ENCODE data around the gene COG6. TPM values are rescaled to one million over a fixed set of nuclear protein-coding genes. Genes with fewer than 3 reads are reported as not detected.

Gene COG6
- total RNA-seq, 1 experiment from 2014 or later = 16.0 TPM

DNA sequence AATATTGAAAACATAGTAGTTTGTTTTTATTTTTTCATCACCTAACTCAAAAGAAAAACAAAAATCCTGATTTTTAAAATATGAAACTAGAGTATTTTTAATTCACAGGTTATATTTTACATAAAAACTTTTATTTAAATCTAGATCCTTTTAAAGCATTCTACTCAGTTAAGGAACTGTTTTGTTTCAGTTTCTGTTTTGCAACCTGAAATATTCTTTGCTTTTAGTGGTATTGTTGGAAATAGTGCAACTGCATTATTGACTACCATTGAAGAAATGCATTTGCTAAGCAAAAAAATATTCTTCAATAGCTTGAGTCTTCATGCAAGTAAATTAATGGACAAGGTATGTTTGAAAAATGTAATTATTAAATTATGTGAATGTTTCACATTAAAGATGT lies 43.8 kb downstream of the COG6 start:
- intact Hi-C loops (cut with micrococcal nuclease) = no loop called here
- Histone ChIP-seq H3K4me1 (ENCODE audit: insufficient read depth, low read length) (no peaks in the 10 kb centered on the region), H3K36me3 (ENCODE audit: low read depth, low read length) (no peaks in the 10 kb centered on the region), H3K9me3 (ENCODE audit: low read length) (no peaks in the 10 kb centered on the region), H3K79me2 (ENCODE audit: low read length) (no peaks in the 10 kb centered on the region), H4K20me1 (ENCODE audit: low read length) (no peaks in the 10 kb centered on the region), H2AFZ (ENCODE audit: low read length) (no peak overlapping the region), H3K9me2 (replicated peaks; ENCODE audit: low read length) (no peaks in the 10 kb centered on the region), H3K4me2 (ENCODE audit: low read length) (no peak overlapping the region), H3K27me3 (ENCODE audit: low read length) (no peaks in the 10 kb centered on the region), H3K27ac (ENCODE audit: low read length) (no peak overlapping the region), H3K9ac (ENCODE audit: low read length) (no peak overlapping the region), H3F3A (ENCODE audit: low read length, unreplicated experiment) (no peaks in the 10 kb centered on the region), H3K4me3 (ENCODE audit: low read length) (no peak overlapping the region)
- BruUV-seq (replicated peaks) = no TSS peak
- no peak for TF ChIP-seq EZH2 (IDR thresholded peaks at IDR 0.05; ENCODE audit: low read length, unreplicated experiment)
- TF ChIP-seq EZH2phosphoT487 (IDR thresholded peaks at IDR 0.05; ENCODE audit: borderline replicate concordance, low read length) = no peak
- TF ChIP-seq, protein P1, sequence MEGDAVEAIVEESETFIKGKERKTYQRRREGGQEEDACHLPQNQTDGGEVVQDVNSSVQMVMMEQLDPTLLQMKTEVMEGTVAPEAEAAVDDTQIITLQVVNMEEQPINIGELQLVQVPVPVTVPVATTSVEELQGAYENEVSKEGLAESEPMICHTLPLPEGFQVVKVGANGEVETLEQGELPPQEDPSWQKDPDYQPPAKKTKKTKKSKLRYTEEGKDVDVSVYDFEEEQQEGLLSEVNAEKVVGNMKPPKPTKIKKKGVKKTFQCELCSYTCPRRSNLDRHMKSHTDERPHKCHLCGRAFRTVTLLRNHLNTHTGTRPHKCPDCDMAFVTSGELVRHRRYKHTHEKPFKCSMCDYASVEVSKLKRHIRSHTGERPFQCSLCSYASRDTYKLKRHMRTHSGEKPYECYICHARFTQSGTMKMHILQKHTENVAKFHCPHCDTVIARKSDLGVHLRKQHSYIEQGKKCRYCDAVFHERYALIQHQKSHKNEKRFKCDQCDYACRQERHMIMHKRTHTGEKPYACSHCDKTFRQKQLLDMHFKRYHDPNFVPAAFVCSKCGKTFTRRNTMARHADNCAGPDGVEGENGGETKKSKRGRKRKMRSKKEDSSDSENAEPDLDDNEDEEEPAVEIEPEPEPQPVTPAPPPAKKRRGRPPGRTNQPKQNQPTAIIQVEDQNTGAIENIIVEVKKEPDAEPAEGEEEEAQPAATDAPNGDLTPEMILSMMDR (conservative IDR thresholded peaks at IDR 0.05; ENCODE audit: low read depth, low read length) = no peak
- ChIA-PET POLR2A (ENCODE audit: unreplicated experiment) (no interaction called here), CTCF (no interaction called here)
- ATAC-seq = no peak
- no peak for DNase-seq

DNA sequence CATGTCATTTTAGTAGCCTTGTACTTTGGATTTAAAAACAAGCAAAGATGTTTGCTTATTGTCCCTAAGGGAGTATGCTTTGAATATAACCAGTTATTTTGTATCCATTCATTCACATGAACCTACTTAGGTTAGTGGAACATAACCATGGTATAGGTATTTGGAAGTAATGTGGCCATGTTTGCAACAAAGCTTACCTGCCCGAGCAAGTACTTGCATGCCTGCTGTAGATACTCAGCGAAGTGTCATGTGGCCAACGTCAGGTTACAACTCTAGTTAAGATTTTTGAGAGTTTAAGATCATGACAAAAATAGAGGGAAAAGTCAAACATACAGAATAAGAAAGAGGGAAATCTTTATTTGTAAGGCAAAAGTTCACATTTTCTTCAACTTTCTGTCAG lies 57.2 kb downstream of the COG6 start:
- no peaks in the 10 kb centered on the region for H3K27me3 ChIP-seq (ENCODE audit: low read length)
- TF ChIP-seq, protein P1 (conservative IDR thresholded peaks at IDR 0.05; ENCODE audit: low read depth, low read length) = no peak
- TF ChIP-seq EZH2phosphoT487 (IDR thresholded peaks at IDR 0.05; ENCODE audit: borderline replicate concordance, low read length) = no peak
- no peak overlapping the region for H3K4me3 ChIP-seq (ENCODE audit: low read length)
- ChIA-PET CTCF (no interaction called here), POLR2A (ENCODE audit: unreplicated experiment) (no interaction called here)
- BruUV-seq (replicated peaks) = no TSS peak
- no peaks in the 10 kb centered on the region for H3K79me2 ChIP-seq (ENCODE audit: low read length)
- H4K20me1 ChIP-seq (ENCODE audit: low read length) = no peaks in the 10 kb centered on the region
- H2AFZ ChIP-seq (ENCODE audit: low read length) = no peak overlapping the region
- no peak overlapping the region for H3K9ac ChIP-seq (ENCODE audit: low read length)
- H3F3A ChIP-seq (ENCODE audit: low read length, unreplicated experiment) = no peaks in the 10 kb centered on the region
- H3K4me2 ChIP-seq (ENCODE audit: low read length) = no peak overlapping the region
- H3K9me3 ChIP-seq (ENCODE audit: low read length) = no peaks in the 10 kb centered on the region
- H3K9me2 ChIP-seq (replicated peaks; ENCODE audit: low read length) = no peaks in the 10 kb centered on the region
- intact Hi-C loops (cut with micrococcal nuclease) = no loop called here
- H3K4me1 ChIP-seq (ENCODE audit: insufficient read depth, low read length) = no peaks in the 10 kb centered on the region
- no peaks in the 10 kb centered on the region for H3K36me3 ChIP-seq (ENCODE audit: low read depth, low read length)
- no peak for DNase-seq
- no peak for ATAC-seq
- no peak overlapping the region for H3K27ac ChIP-seq (ENCODE audit: low read length)

DNA sequence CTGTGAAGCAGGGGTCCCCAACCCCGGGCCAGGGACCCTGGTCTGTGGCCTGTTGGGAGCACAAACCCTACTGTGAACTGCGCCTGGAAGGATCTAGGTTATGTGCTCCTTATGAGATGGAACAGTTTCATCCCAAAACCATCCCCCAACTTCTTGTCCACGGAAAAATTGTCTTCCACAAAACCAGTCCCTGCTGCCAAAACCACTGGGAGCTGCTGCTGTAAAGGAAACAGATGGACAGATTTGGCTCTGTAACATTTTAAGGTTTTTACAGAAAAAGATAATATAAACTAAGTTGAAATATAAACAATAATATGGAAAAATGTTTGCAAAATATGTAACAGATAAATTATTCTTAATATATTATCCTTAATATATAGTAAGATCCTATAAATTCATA lies 73.7 kb downstream of the COG6 start:
- no peak overlapping the region for H3K4me2 ChIP-seq (ENCODE audit: low read length)
- no peak for TF ChIP-seq EZH2phosphoT487 (IDR thresholded peaks at IDR 0.05; ENCODE audit: borderline replicate concordance, low read length)
- no peak for TF ChIP-seq EZH2 (IDR thresholded peaks at IDR 0.05; ENCODE audit: low read length, unreplicated experiment)
- TF ChIP-seq, protein P1 (conservative IDR thresholded peaks at IDR 0.05; ENCODE audit: low read depth, low read length) = no peak
- no peaks in the 10 kb centered on the region for H4K20me1 ChIP-seq (ENCODE audit: low read length)
- CTCF ChIA-PET = no interaction called here
- no peaks in the 10 kb centered on the region for H3F3A ChIP-seq (ENCODE audit: low read length, unreplicated experiment)
- no peaks in the 10 kb centered on the region for H3K79me2 ChIP-seq (ENCODE audit: low read length)
- H3K4me3 ChIP-seq (ENCODE audit: low read length) = no peak overlapping the region
- DNase-seq (no peak), ATAC-seq (no peak)
- H3K27ac ChIP-seq (ENCODE audit: low read length) = no peak overlapping the region
- BruUV-seq (replicated peaks) = no TSS peak
- H3K27me3 ChIP-seq (ENCODE audit: low read length) = no peaks in the 10 kb centered on the region
- H3K36me3 ChIP-seq (ENCODE audit: low read depth, low read length) = no peaks in the 10 kb centered on the region; the same call in 1 of the 2 replicates
- POLR2A ChIA-PET (ENCODE audit: unreplicated experiment) = no interaction called here
- H3K9me3 ChIP-seq (ENCODE audit: low read length) = no peaks in the 10 kb centered on the region
- H3K9me2 ChIP-seq (replicated peaks; ENCODE audit: low read length) = no peaks in the 10 kb centered on the region
- no peak overlapping the region for H2AFZ ChIP-seq (ENCODE audit: low read length)
- no peaks in the 10 kb centered on the region for H3K4me1 ChIP-seq (ENCODE audit: insufficient read depth, low read length)
- intact Hi-C loops (cut with micrococcal nuclease) = no loop called here
- no peak overlapping the region for H3K9ac ChIP-seq (ENCODE audit: low read length)
